Measurements from ENCODE around the gene RPL29.

Gene RPL29

GRCh38 chr3:51969841-51970240 lies 25.9 kb downstream of the RPL29 start:
- Histone ChIP-seq H3K9ac (ENCODE audit: low read length) (no peak overlapping the region), H3K4me3 (ENCODE audit: low read depth, low read length, poor library complexity, severe bottlenecking) (no peak overlapping the region), H3K36me3 (ENCODE audit: insufficient read depth, low read length) (peaks cover 26% of the 10 kb centered on the region)

GRCh38 chr3:51968883-51969678 lies 26.6 kb downstream of the RPL29 start:
- Histone ChIP-seq H4K20me1 (ENCODE audit: insufficient read depth, low read length) (no peaks in the 10 kb centered on the region), H3K4me3 (ENCODE audit: low read depth, low read length, poor library complexity, severe bottlenecking) (no peak overlapping the region), H3K4me2 (ENCODE audit: low read length) (no peak overlapping the region), H3K9me2 (ENCODE audit: low read depth, low read length) (no peaks in the 10 kb centered on the region), H3K79me2 (ENCODE audit: insufficient read depth, low read length) (no peaks in the 10 kb centered on the region), H3F3A (ENCODE audit: insufficient read depth, low read length) (no peaks in the 10 kb centered on the region), H3K27ac (ENCODE audit: low read depth, low read length, poor library complexity, severe bottlenecking) (no peak overlapping the region), H3K9ac (ENCODE audit: low read length) (no peak overlapping the region), H3K27me3 (ENCODE audit: insufficient read depth, low read length) (no peaks in the 10 kb centered on the region), H3K4me1 (ENCODE audit: insufficient read depth, low read length, severe bottlenecking) (peaks cover 14% of the 10 kb centered on the region), H2AFZ (ENCODE audit: low read length) (no peak overlapping the region), H3K9me3 (ENCODE audit: low read length) (no peaks in the 10 kb centered on the region), H3K36me3 (ENCODE audit: insufficient read depth, low read length) (peaks cover 26% of the 10 kb centered on the region)
- TF ChIP-seq EZH2 (IDR thresholded peaks at IDR 0.05; ENCODE audit: borderline replicate concordance, low read length) (no peak), CTCF (IDR thresholded peaks at IDR 0.05; ENCODE audit: low read length) (no peak)

More at GRCh38 chr3:51969841-51970240, 25.9 kb downstream of the RPL29 start:
- Histone ChIP-seq H4K20me1 (ENCODE audit: insufficient read depth, low read length) (no peaks in the 10 kb centered on the region), H3K27me3 (ENCODE audit: insufficient read depth, low read length) (no peaks in the 10 kb centered on the region), H3K9me2 (ENCODE audit: low read depth, low read length) (no peaks in the 10 kb centered on the region), H3F3A (ENCODE audit: insufficient read depth, low read length) (no peaks in the 10 kb centered on the region), H3K4me2 (ENCODE audit: low read length) (no peak overlapping the region), H3K79me2 (ENCODE audit: insufficient read depth, low read length) (no peaks in the 10 kb centered on the region), H2AFZ (ENCODE audit: low read length) (no peak overlapping the region), H3K9me3 (ENCODE audit: low read length) (no peaks in the 10 kb centered on the region), H3K27ac (ENCODE audit: low read depth, low read length, poor library complexity, severe bottlenecking) (no peak overlapping the region), H3K4me1 (ENCODE audit: insufficient read depth, low read length, severe bottlenecking) (peaks cover 21% of the 10 kb centered on the region)
- TF ChIP-seq CTCF (IDR thresholded peaks at IDR 0.05; ENCODE audit: low read length) (no peak), EZH2 (IDR thresholded peaks at IDR 0.05; ENCODE audit: borderline replicate concordance, low read length) (no peak)

GRCh38 chr3:51968170-51968775 lies 27.4 kb downstream of the RPL29 start:
- Histone ChIP-seq H2AFZ (ENCODE audit: low read length) (no peak overlapping the region), H3K36me3 (ENCODE audit: insufficient read depth, low read length) (peaks cover 26% of the 10 kb centered on the region), H4K20me1 (ENCODE audit: insufficient read depth, low read length) (no peaks in the 10 kb centered on the region), H3K27me3 (ENCODE audit: insufficient read depth, low read length) (no peaks in the 10 kb centered on the region), H3F3A (ENCODE audit: insufficient read depth, low read length) (no peaks in the 10 kb centered on the region), H3K4me1 (ENCODE audit: insufficient read depth, low read length, severe bottlenecking) (peaks cover 11% of the 10 kb centered on the region), H3K4me3 (ENCODE audit: low read depth, low read length, poor library complexity, severe bottlenecking) (peak overlapping the region; percentile 54), H3K79me2 (ENCODE audit: insufficient read depth, low read length) (no peaks in the 10 kb centered on the region), H3K9ac (ENCODE audit: low read length) (peak overlapping the region; percentile 47; the same call in 1 of the 2 replicates), H3K9me2 (ENCODE audit: low read depth, low read length) (no peaks in the 10 kb centered on the region), H3K4me2 (ENCODE audit: low read length) (peak overlapping the region; percentile 78), H3K9me3 (ENCODE audit: low read length) (no peaks in the 10 kb centered on the region), H3K27ac (ENCODE audit: low read depth, low read length, poor library complexity, severe bottlenecking) (no peak overlapping the region)
- TF ChIP-seq CTCF (IDR thresholded peaks at IDR 0.05; ENCODE audit: low read length), result no peak
